ENCODE measurements around the gene AHDC1.

Gene AHDC1

DNA sequence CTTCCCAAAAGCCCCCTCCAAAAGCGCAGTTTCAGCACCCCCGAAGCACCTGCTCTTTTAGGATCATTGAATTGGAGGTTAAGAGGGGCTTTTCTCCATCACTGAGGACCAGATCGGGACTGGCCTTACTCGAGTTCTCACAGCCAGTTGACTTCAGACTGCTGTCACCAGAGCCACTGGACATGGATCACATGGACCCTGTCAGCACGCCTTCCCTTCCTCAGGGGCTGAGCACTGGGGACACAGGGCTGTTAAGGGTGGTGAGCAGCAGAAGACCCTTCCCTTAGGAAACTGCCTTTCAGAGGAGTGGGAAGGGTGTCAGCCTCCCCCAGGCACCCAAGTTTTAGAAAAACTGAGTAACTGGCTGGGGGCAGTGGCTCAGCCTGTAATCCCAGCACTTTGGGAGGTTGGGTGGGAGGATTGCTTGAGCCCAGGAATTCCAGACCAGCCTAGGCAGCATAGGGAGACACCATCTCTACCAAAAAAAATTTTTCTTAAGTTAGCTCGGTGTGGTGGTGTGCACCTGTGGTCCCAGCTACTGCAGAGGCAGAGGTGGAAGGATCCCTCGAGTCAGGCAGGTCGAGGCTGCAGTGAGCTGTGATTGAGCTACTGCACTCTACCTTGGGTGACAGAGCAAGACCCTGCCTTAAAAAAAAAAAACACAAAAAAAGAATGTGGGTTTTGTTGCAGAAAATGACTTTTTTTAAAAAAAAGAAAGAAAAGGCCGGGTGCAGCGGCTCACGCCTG lies 31.6 kb upstream of the AHDC1 start:
- Histone ChIP-seq H3K4me3 (ENCODE audit: low read depth in 1 of 2, low read length in 1 of 2) (peak overlapping the region; percentile 78 to 93), H3K27me3 (no peaks in the 10 kb centered on the region), H3K36me3 (peaks cover 7% of the 10 kb centered on the region), H3K4me1 (ENCODE audit: control insufficient read depth in 1 of 2, insufficient read depth in 1 of 2, low read depth in 1 of 2, low read length in 1 of 2) (peaks cover 58 to 61% of the 10 kb centered on the region in 2 experiments), H3K9me3 (no peaks in the 10 kb centered on the region), H3K27ac (peak overlapping the region; percentile 99)
- TF ChIP-seq, protein P1, sequence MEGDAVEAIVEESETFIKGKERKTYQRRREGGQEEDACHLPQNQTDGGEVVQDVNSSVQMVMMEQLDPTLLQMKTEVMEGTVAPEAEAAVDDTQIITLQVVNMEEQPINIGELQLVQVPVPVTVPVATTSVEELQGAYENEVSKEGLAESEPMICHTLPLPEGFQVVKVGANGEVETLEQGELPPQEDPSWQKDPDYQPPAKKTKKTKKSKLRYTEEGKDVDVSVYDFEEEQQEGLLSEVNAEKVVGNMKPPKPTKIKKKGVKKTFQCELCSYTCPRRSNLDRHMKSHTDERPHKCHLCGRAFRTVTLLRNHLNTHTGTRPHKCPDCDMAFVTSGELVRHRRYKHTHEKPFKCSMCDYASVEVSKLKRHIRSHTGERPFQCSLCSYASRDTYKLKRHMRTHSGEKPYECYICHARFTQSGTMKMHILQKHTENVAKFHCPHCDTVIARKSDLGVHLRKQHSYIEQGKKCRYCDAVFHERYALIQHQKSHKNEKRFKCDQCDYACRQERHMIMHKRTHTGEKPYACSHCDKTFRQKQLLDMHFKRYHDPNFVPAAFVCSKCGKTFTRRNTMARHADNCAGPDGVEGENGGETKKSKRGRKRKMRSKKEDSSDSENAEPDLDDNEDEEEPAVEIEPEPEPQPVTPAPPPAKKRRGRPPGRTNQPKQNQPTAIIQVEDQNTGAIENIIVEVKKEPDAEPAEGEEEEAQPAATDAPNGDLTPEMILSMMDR (IDR thresholded peaks at IDR 0.05), result no peak

DNA sequence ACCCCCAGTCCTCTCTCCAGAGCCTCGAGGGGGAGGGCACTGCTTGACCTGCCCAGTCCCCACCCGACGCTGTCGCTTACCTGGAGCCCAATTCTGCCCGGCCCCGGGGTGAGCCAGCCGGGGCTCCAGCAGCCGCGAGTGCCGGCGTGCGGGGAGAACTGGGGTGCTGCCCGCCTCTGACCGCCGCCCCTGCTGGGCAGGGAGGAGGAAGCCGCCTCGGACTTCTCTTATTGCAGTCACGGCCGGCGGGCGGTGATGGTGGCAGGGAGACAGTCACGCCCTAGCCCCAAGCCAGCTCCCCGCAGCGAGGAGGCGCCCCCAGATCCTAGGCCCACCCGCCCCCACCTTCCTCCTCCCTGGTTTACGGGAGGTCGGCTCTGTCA lies 31.0 kb upstream of the AHDC1 start, which contains the start of gene FGR:
Gene FGR, minus strand, starts transcription at position 201 of the 383 bp plus-strand sequence. CDS start 11,269 bp downstream, outside the sequence.
- H3K27ac ChIP-seq, result peak within 1 kb of the TSS; percentile 99
- TF ChIP-seq, protein P1 (IDR thresholded peaks at IDR 0.05), result peak; percentile 72
- no peaks in the 10 kb centered on the region for H3K9me3 ChIP-seq
- peak within 1 kb of the TSS; percentile 78 to 93 for H3K4me3 ChIP-seq (ENCODE audit: low read depth in 1 of 2, low read length in 1 of 2)
- peaks cover 63 to 67% of the 10 kb centered on the region in 2 experiments for H3K4me1 ChIP-seq (ENCODE audit: control insufficient read depth in 1 of 2, insufficient read depth in 1 of 2, low read depth in 1 of 2, low read length in 1 of 2)
- no peaks in the 10 kb centered on the region for H3K27me3 ChIP-seq
- peaks cover 7% of the 10 kb centered on the region for H3K36me3 ChIP-seq

- Histone ChIP-seq H3K27me3 (no peaks in the 10 kb centered on the region), H3K9me3 (no peaks in the 10 kb centered on the region), H3K36me3 (peaks cover 7% of the 10 kb centered on the region), H3K4me1 (ENCODE audit: control insufficient read depth in 1 of 2, insufficient read depth in 1 of 2, low read depth in 1 of 2, low read length in 1 of 2) (peaks cover 69 to 73% of the 10 kb centered on the region in 2 experiments), H3K4me3 (ENCODE audit: low read depth in 1 of 2, low read length in 1 of 2) (peak overlapping the region; percentile 78 to 93), H3K27ac (peak overlapping the region; percentile 99)
- TF ChIP-seq, protein P1 (IDR thresholded peaks at IDR 0.05), result peak; percentile 44
Observed at GRCh38 chr1:27634177-27634984, 30.4 kb upstream of the AHDC1 start.

- H3K9me3 ChIP-seq, result no peaks in the 10 kb centered on the region
- H3K4me3 ChIP-seq (ENCODE audit: low read depth in 1 of 2, low read length in 1 of 2), result peak overlapping the region; percentile 78 to 93
- H3K27ac ChIP-seq, result peak overlapping the region; percentile 99
- H3K27me3 ChIP-seq, result no peaks in the 10 kb centered on the region
- H3K4me1 ChIP-seq (ENCODE audit: control insufficient read depth in 1 of 2, insufficient read depth in 1 of 2, low read depth in 1 of 2, low read length in 1 of 2), result peaks cover 75 to 80% of the 10 kb centered on the region in 2 experiments
- peaks cover 7% of the 10 kb centered on the region for H3K36me3 ChIP-seq
- TF ChIP-seq, protein P1 (IDR thresholded peaks at IDR 0.05), result no peak
Observed at GRCh38 chr1:27633640-27634176, 29.8 kb upstream of the AHDC1 start.

- no peaks in the 10 kb centered on the region for H3K9me3 ChIP-seq
- H3K27ac ChIP-seq, result peak overlapping the region; percentile 99
- H3K4me1 ChIP-seq (ENCODE audit: control insufficient read depth in 1 of 2, insufficient read depth in 1 of 2, low read depth in 1 of 2, low read length in 1 of 2), result peaks cover 80 to 85% of the 10 kb centered on the region in 2 experiments
- no peaks in the 10 kb centered on the region for H3K27me3 ChIP-seq
- peaks cover 7% of the 10 kb centered on the region for H3K36me3 ChIP-seq
- peak overlapping the region; percentile 78 to 93 for H3K4me3 ChIP-seq (ENCODE audit: low read depth in 1 of 2, low read length in 1 of 2)
- TF ChIP-seq, protein P1 (IDR thresholded peaks at IDR 0.05), result no peak
Observed at GRCh38 chr1:27633298-27633610, 29.3 kb upstream of the AHDC1 start.
